Mesenchymal stem cell (in vitro differentiated cells and primary cell): ENCODE data around the gene GNA12.
"Not testable (repeated sequence)": the region's sequence is repeated elsewhere in the genome, so short reads cannot be mapped to it uniquely, and the experiment has no call there.

Experiments
- DNase-seq: peaks from one replicate; pipeline ENCODE4 v3.0.0-alpha.2; 2013
- H2AFZ ChIP-seq: one replicate; pipeline ENCODE4 v1.6.1; 2013; ENCODE audit warnings: low read depth, mild to moderate bottlenecking, control low read depth, inconsistent platforms, low read length, moderate library complexity
- H2AK5ac ChIP-seq: 2 replicates; pipeline ENCODE4 v1.6.1; 2013; ENCODE audit warnings: low read length, moderate library complexity, mild to moderate bottlenecking, inconsistent platforms; ENCODE audit not compliant: severe bottlenecking
- H2BK120ac ChIP-seq: one replicate; pipeline ENCODE4 v1.6.1; 2013; ENCODE audit warnings: low read depth, mild to moderate bottlenecking, inconsistent platforms, low read length, moderate library complexity
- H2BK12ac ChIP-seq, 2 experiments: one replicate each; pipeline ENCODE4 v1.6.1; 2013; ENCODE audit warnings: inconsistent platforms in 2 of 2, low read length in 2 of 2, mild to moderate bottlenecking in 2 of 2, moderate library complexity in 2 of 2, control low read depth in 1 of 2
- H2BK15ac ChIP-seq: one replicate; pipeline ENCODE4 v1.6.1; 2013; ENCODE audit warnings: mild to moderate bottlenecking, low read depth, inconsistent platforms; ENCODE audit not compliant: poor library complexity, severe bottlenecking
- H2BK5ac ChIP-seq: 2 replicates; pipeline ENCODE4 v1.6.1; 2013; ENCODE audit warnings: low read depth, mild to moderate bottlenecking, low read length, control low read depth, inconsistent platforms; ENCODE audit not compliant: poor library complexity, severe bottlenecking
- H3K14ac ChIP-seq, 2 experiments: one replicate each; pipeline ENCODE4 v1.6.1; 2013; ENCODE audit warnings: inconsistent platforms in 2 of 2, low read length in 2 of 2, control low read depth in 1 of 2, mild to moderate bottlenecking in 1 of 2, moderate library complexity in 1 of 2
- H3K18ac ChIP-seq, 2 experiments: one replicate each; pipeline ENCODE4 v1.6.1; 2013; ENCODE audit warnings: inconsistent platforms in 2 of 2, low read length in 2 of 2, control low read depth in 1 of 2, low read depth in 1 of 2, mild to moderate bottlenecking in 1 of 2
- H3K23ac ChIP-seq, 2 experiments: one replicate each; pipeline ENCODE4 v1.6.1; 2013; ENCODE audit warnings: inconsistent platforms in 2 of 2, low read length in 2 of 2, mild to moderate bottlenecking in 2 of 2, moderate library complexity in 2 of 2, control low read depth in 1 of 2
- H3K27ac ChIP-seq: 2 replicates; pipeline ENCODE4 v1.5.1; 2013; ENCODE audit warnings: mild to moderate bottlenecking, moderate library complexity, low read length, control low read depth, inconsistent platforms; ENCODE audit not compliant: poor library complexity, severe bottlenecking
- H3K27me3 ChIP-seq, 2 experiments: 2 replicates each; pipeline versions ENCODE4 v1.6.1 to v1.7.0; 2013; ENCODE audit warnings: low read length in 2 of 2, mild to moderate bottlenecking in 2 of 2, moderate library complexity in 2 of 2, control low read depth in 1 of 2, inconsistent platforms in 1 of 2; ENCODE audit not compliant: control insufficient read depth in 1 of 2, insufficient read depth in 1 of 2
- H3K36me3 ChIP-seq, 2 experiments: 2 replicates each; pipeline versions ENCODE4 v1.6.1 to v1.7.0; 2013; ENCODE audit warnings: low read length in 2 of 2, control low read depth in 1 of 2, inconsistent platforms in 1 of 2, low read depth in 1 of 2, mild to moderate bottlenecking in 1 of 2; ENCODE audit not compliant: insufficient read depth in 2 of 2, control insufficient read depth in 1 of 2
- H3K4ac ChIP-seq, 2 experiments: one replicate each; pipeline ENCODE4 v1.6.1; 2013; ENCODE audit warnings: inconsistent platforms in 2 of 2, low read length in 2 of 2, mild to moderate bottlenecking in 2 of 2, moderate library complexity in 2 of 2, control low read depth in 1 of 2, low read depth in 1 of 2
- H3K4me1 ChIP-seq: 2 replicates; pipeline ENCODE4 v1.6.1; 2013; ENCODE audit warnings: low read depth, low read length, control low read depth; ENCODE audit not compliant: control insufficient read depth, insufficient read depth
- H3K4me2 ChIP-seq: 2 replicates; pipeline ENCODE4 v1.6.1; 2013; ENCODE audit warnings: low read length, mild to moderate bottlenecking, inconsistent platforms; ENCODE audit not compliant: poor library complexity, severe bottlenecking
- H3K4me3 ChIP-seq, 2 experiments: 2 replicates each; pipeline versions ENCODE4 v1.5.1 to v1.7.0; 2013; ENCODE audit warnings: low read length in 2 of 2, mild to moderate bottlenecking in 2 of 2, control low read depth in 1 of 2, low read depth in 1 of 2; ENCODE audit not compliant: insufficient read depth in 1 of 2
- H3K79me1 ChIP-seq: replicated peaks from 2 replicates; pipeline ENCODE4 v1.6.1; 2013; ENCODE audit warnings: mild to moderate bottlenecking, control low read depth, low read length, inconsistent platforms; ENCODE audit not compliant: poor library complexity, severe bottlenecking
- H3K9ac ChIP-seq: 2 replicates; pipeline ENCODE4 v1.7.0; 2013; ENCODE audit warnings: mild to moderate bottlenecking, low read length, moderate library complexity
- H3K9me3 ChIP-seq: 2 replicates; pipeline ENCODE4 v1.7.0; 2013; ENCODE audit warnings: mild to moderate bottlenecking, low read length; ENCODE audit not compliant: control insufficient read depth
- H4K8ac ChIP-seq: one replicate; pipeline ENCODE4 v1.6.1; 2013; ENCODE audit warnings: inconsistent platforms, mild to moderate bottlenecking, low read length, moderate library complexity
- H4K91ac ChIP-seq: one replicate; pipeline ENCODE4 v1.6.1; 2013; ENCODE audit warnings: mild to moderate bottlenecking, low read length, inconsistent platforms
- WGBS: methylation state at CpG from one replicate; pipeline ENCODE4 v1.1.7; 2013; ENCODE audit warnings: mixed read lengths; 5-methylcytosine and 5-hydroxymethylcytosine counted together

Gene GNA12

GRCh38 chr7:2691932-2692439 is 152.1 kb downstream of the GNA12 start:
- H3K4ac ChIP-seq, H4K8ac ChIP-seq, H2AK5ac ChIP-seq, H2BK5ac ChIP-seq, H2BK12ac ChIP-seq, H3K14ac ChIP-seq, H3K79me1 ChIP-seq, H3K18ac ChIP-seq, H3K9ac ChIP-seq, H3K27ac ChIP-seq, H3K4me3 ChIP-seq, H2BK120ac ChIP-seq, H3K9me3 ChIP-seq, H3K36me3 ChIP-seq, DNase-seq, H3K4me2 ChIP-seq, H3K23ac ChIP-seq, H2AFZ ChIP-seq, H4K91ac ChIP-seq: not testable (repeated sequence)
- WGBS, result 93% methylated on average over 22 of the region's 23 CpGs
- peak overlapping the region; percentile 46 for H2BK15ac ChIP-seq
- H3K4me1 ChIP-seq, result peaks cover 38% of the 10 kb centered on the region
- peaks cover 20 to 31% of the 10 kb centered on the region in 2 experiments for H3K27me3 ChIP-seq

DNA sequence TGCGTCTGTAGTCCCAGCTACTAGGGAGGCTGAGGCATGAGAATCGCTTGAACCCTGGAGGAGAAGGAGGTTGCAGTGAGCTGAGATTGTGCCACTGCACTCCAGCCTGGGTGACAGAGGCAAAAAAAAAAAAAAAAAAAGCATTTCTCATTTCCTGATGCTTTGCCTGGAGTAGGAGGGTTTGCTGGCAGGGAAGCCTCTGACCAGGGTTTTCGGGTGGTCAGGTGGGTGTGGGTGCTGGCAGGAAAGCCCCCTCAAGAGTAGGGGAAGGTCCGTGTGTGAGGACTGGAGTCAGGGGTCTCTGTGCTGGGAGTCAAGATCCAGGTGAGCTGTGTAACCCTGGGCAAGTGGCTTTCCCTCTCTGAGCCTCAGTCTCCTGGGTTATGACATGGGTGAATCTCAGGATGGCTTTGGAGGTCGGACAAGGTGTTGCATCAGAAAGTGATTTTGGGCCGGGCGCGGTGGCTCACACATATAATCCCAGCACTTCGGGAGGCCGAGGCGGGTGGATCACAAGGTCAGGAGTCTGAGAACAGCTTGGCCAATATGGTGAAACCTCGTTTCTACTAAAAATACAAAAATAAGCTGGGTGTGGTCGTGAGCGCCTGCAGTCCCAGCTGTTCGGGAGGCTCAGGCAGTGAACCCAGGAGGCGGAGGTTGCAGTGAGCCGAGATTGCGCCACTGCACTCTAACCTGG is 152.9 kb downstream of the GNA12 start:
- Histone ChIP-seq H2BK120ac (no peak overlapping the region), H3K9me3 (no peaks in the 10 kb centered on the region), H3K4me2 (no peak overlapping the region), H2AFZ (no peak overlapping the region), H3K4me3 (no peak overlapping the region), H3K36me3 (peaks cover 0 to 4% of the 10 kb centered on the region in 2 experiments), H3K27ac (no peak overlapping the region), H2BK12ac (no peak overlapping the region), H2BK15ac (no peak overlapping the region), H4K8ac (no peak overlapping the region), H4K91ac (no peak overlapping the region), H3K79me1 (peaks cover 2% of the 10 kb centered on the region), H3K4ac (no peak overlapping the region), H2BK5ac (no peak overlapping the region), H3K23ac (no peak overlapping the region), H3K9ac (no peak overlapping the region), H3K14ac (no peak overlapping the region), H3K4me1 (peaks cover 38% of the 10 kb centered on the region), H3K18ac (no peak overlapping the region), H2AK5ac (no peak overlapping the region), H3K27me3 (peaks cover 20 to 33% of the 10 kb centered on the region in 2 experiments)
- WGBS, result 96% methylated on average over 18 of the region's 18 CpGs
- no peak for DNase-seq

DNA sequence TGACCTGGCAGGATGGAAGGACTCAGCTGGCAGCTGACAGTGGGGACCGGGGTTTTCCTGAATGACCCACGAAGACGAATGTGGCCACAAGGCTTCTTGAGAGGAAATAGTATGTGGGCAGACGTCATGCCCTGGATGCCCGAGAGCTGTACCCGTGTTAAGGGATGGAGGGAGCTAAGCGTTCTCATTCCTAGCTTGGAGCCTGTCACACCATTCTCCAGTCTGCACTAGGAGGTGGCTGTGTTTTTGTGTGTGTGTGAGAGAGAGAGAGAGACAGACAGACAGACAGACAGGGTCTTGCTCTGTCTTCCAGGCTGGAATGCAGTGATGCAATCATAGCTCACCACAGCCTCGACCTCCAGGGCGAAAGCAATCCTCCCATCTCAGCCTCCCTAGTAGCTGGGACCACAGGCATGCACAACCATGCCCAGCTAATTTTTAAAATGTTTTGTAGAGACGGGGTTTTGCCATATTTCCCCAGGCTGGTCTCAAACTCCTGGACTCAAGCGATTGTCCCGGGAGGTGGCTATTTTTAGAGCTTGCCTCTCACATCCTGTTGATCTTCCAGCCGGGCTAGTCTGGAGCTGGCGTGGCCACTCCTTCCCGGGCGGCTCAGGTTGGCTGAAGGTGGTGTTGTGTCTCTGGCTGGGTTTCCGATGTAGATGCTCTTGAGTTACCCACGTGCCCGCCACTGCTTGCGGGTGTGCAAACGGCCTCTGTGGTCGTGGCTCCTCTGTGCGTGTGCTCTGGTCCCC is 154.0 kb downstream of the GNA12 start:
- no peaks in the 10 kb centered on the region for H3K9me3 ChIP-seq

DNA sequence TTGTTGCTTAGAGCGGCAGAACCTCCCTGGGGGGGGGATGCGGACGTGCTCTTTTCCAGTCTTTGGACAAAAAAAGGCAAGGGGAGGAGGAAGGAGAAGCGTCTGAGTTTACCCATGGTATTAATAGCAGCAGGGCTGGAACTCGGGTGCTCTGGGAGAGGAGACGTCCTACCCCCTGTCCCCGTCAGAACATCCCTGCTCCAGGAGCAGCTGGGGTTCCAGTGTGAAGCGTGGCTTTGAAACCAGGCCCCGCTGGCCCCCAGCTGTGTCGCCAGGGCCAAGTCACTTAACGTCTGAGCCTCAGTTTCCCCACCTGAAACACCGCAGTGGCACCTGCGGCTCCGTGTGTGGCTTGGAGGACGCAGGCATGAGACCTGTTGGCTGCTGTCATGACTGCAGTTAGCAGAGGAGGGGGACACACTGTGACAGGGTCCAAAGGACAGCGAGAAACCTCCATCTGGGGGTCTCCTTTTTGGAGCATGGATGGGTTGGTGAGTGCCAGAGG is 154.7 kb downstream of the GNA12 start:
- no peak overlapping the region for H2BK15ac ChIP-seq
- H2AK5ac ChIP-seq, result peak overlapping the region; percentile 8
- no peak overlapping the region for H3K23ac ChIP-seq
- H3K18ac ChIP-seq, result no peak overlapping the region
- no peak overlapping the region for H2AFZ ChIP-seq
- H3K4me2 ChIP-seq, result no peak overlapping the region
- peaks cover 24 to 38% of the 10 kb centered on the region in 2 experiments for H3K27me3 ChIP-seq
- 84% methylated on average over 16 of the region's 16 CpGs for WGBS
- H3K9ac ChIP-seq, result no peak overlapping the region
- H3K27ac ChIP-seq, result no peak overlapping the region
- no peak overlapping the region for H4K8ac ChIP-seq
- peak overlapping the region in 1 of 2 experiments; percentile 91 for H3K14ac ChIP-seq
- H4K91ac ChIP-seq, result no peak overlapping the region
- DNase-seq, result no peak
- no peak overlapping the region for H2BK120ac ChIP-seq
- H2BK12ac ChIP-seq, result no peak overlapping the region
- no peaks in the 10 kb centered on the region for H3K36me3 ChIP-seq
- no peak overlapping the region for H2BK5ac ChIP-seq
- no peak overlapping the region for H3K4ac ChIP-seq
- H3K9me3 ChIP-seq, result no peaks in the 10 kb centered on the region
- no peaks in the 10 kb centered on the region for H3K79me1 ChIP-seq
- no peak overlapping the region for H3K4me3 ChIP-seq
- H3K4me1 ChIP-seq, result peaks cover 38% of the 10 kb centered on the region

More for the DNA sequence above, 154.0 kb downstream of the GNA12 start:
- Histone ChIP-seq H3K27me3 (peaks cover 24 to 38% of the 10 kb centered on the region in 2 experiments), H3K9ac (no peak overlapping the region), H2AFZ (no peak overlapping the region), H2AK5ac (peak overlapping the region; percentile 68), H2BK15ac (no peak overlapping the region), H2BK12ac (peak overlapping the region; percentile 45 to 52), H4K8ac (no peak overlapping the region), H3K27ac (no peak overlapping the region), H2BK5ac (no peak overlapping the region), H3K4me1 (peaks cover 38% of the 10 kb centered on the region), H3K4me3 (no peak overlapping the region), H3K79me1 (peaks cover 1% of the 10 kb centered on the region), H3K36me3 (peaks cover 0 to 2% of the 10 kb centered on the region in 2 experiments), H3K4ac (no peak overlapping the region), H4K91ac (no peak overlapping the region), H2BK120ac (no peak overlapping the region), H3K4me2 (no peak overlapping the region), H3K14ac (peak overlapping the region in 1 of 2 experiments; percentile 91), H3K18ac (no peak overlapping the region), H3K23ac (no peak overlapping the region)
- peak; percentile 55 for DNase-seq
- 74% methylated on average over 23 of the region's 23 CpGs for WGBS
